Camera-type eye (tissue), 1 donor: Measurements from ENCODE around the gene HEATR9. TPM values are rescaled to one million over a fixed set of nuclear protein-coding genes. Genes with fewer than 3 reads are reported as not detected.

Experiments used
- total RNA-seq: library from RNA; depleted of rRNA; stranded (reverse); fragments of >200 nt; gene quantifications from one replicate; pipeline ENCODE4 v1.2.3, GENCODE V29; 2014

Gene HEATR9, protein sequence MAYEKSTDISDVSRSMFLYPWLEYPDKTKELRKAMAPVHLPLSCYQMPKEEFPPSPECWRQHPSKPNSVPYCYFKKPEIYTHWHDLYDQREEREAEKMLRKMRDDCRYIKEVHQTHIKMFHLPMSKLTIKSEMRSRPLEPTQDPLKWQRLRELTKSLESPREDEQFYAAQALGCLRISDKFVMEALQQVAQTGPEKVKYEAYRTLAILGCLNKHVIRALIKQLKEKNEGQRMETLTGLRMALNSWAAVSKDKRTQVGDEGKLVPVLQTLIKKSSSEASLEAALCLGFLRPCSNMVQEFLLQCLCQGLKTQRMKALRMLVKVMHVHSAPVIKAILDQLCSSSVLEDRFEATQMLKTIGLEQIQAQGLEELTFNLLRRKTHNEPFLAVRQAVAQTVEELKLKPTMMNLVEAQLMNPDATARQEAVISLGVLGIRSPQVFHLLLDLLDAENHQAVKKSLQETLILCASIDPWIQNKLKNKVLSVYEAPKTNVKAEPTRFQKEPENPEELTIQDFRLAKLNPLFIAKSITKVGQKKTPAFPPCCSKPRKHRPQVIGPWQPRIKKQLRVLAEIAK
- total RNA-seq, result not detected

DNA sequence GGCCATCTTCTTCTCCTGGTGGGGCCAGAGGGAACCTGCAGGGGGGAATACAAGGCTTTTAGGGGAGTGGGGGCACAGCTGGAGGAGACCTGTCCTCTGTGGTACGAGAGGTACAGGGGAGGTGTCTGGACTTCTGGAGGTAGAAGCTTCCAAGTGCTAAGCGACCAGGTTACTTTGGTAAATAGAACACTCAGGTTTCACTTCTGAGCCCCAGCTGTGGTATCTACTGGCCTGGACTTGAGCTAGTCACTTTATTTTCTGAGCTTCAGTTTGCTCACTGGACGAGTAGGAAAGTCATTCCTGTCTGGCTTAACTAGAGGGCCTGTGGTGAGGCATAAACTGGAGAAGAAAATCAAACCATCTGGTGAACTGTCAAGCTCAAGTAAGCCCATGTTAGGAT is at the start of gene HEATR9:
Gene HEATR9, minus strand, starts transcription at position 155 of the 400 bp plus-strand sequence. Its CDS starts 149 bp downstream, at position 6.

DNA sequence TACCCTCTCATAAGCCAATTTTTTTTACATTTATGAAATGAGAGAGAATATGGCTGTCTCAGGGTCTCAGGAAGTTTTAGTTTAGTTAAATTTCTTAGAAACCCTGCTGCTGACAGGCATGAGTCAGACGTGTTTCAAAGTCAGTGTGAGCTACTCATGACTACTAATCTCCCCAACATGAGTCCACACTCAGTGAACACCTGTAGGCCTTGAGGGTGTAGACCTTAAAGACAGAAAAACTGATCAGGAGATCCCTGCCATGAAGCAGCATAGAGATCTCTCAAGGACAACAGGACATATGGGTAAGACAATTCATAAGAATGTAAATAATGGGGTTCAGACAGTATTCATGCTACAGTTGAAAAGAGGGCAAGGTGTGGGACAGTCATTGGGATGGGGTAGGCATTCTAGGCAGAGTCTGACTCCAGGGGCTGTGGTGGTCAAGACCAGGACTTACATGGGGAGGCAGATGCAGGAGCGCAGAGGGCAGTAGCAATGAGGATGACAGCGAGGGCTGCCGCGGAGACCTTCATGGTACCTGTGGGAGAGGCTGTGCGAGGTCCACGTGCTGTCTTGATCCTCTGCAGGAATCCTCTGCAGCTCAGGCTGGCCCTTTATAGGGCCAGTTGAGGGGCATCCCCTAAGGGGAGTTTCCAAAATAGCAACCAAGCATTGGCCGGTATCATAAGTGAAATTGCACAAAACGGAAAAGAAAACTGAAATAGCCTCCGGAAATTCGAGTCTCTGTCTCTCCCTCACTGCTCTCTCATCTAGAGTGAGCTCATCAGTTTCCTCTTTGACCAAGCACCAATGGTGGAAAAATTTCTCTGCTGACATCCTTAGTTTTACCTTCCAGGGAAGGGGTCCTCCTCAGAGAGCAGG is 11.3 kb upstream of the HEATR9 start, which contains the start of gene CCL5:
Gene CCL5, minus strand, starts transcription at position 588 of the 882 bp plus-strand sequence.

GRCh38 chr17:35808962-35809854 is 59.5 kb downstream of the HEATR9 start, which contains the start of gene TAF15:
Gene TAF15, plus strand, starts transcription at chr17:35809484. Its CDS starts 86 bp downstream, at chr17:35809570.

Other genes with a start within 250 kb of the HEATR9 start
- 4.1 TPM for gene RASL10B, start 137.3 kb downstream of the HEATR9 start, total RNA-seq
- gene GAS2L2, start 115.7 kb downstream of the HEATR9 start, total RNA-seq, result 0.33 TPM
- gene C17orf50, start 108.0 kb downstream of the HEATR9 start, total RNA-seq, result not detected
- gene MMP28, start 73.2 kb downstream of the HEATR9 start, total RNA-seq, result 4.2 TPM
- 132 TPM for gene TAF15, start 59.4 kb downstream of the HEATR9 start, total RNA-seq
- 2.1 TPM for gene CCL5, start 11.5 kb upstream of the HEATR9 start, total RNA-seq
- gene RDM1, start 61.9 kb upstream of the HEATR9 start, total RNA-seq, result 0.99 TPM
- gene LYZL6, start 74.8 kb upstream of the HEATR9 start, total RNA-seq, result not detected
- not detected for gene CCL16, start 112.6 kb upstream of the HEATR9 start, total RNA-seq
- gene CCL14, start 117.8 kb upstream of the HEATR9 start, total RNA-seq, result 0.60 TPM
- gene CCL15, start 132.7 kb upstream of the HEATR9 start, total RNA-seq, result not detected
- gene CCL23, start 149.1 kb upstream of the HEATR9 start, total RNA-seq, result not detected
- not detected for gene CCL18, start 195.4 kb upstream of the HEATR9 start, total RNA-seq
- 1.3 TPM for gene CCL3, start 221.3 kb upstream of the HEATR9 start, total RNA-seq
- gene CCL4, start 234.9 kb upstream of the HEATR9 start, total RNA-seq, result 2.3 TPM